ENCODE data around the gene CCDC146. TPM values are rescaled to one million over a fixed set of nuclear protein-coding genes. Genes with fewer than 3 reads are reported as not detected.

CCDC146 gene
- total and polyA plus RNA-seq, 2 of the 13 experiments (the other 11 are each of a cell fraction or from before 2014, with no cell fraction given), result 2.4 to 4.1 TPM

DNA sequence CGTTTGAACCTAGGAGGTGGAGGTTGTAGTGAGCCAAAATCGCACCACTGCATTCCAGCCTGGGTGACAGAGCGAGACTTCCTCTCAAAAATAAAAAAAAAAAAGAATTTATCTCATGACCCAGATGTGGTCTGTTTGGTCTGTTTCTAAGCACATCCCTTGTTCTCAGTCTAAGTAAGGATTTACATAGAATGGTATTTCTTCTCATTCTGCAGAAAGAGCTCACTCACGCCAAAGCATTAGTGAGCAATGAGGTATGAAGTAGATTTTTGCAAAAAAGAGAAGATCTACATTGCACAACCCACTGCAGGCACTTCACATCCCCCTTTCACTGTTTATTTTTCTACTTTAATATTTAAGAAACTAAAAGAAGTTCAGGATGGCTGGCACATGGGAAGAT, 153.7 kb downstream of the CCDC146 start:
- H3K79me2 ChIP-seq (ENCODE audit: insufficient read depth, low read length), result no peaks in the 10 kb centered on the region
- WGBS (ENCODE audit: low lambda C conversion rate), result 53% methylated on average over 4 of the region's 4 CpGs
- in situ Hi-C loops (cut with HindIII; ENCODE audit: extremely low pct_ligation_motif_present, low pct_unique_long_range_greater_than_20kb), result no loop called here

More for the DNA sequence above, 153.7 kb downstream of the CCDC146 start:
- Histone ChIP-seq H4K20me1 (ENCODE audit: insufficient read depth, low read length) (no peaks in the 10 kb centered on the region), H3K4me1 (ENCODE audit: insufficient read depth, low read length) (no peaks in the 10 kb centered on the region), H3K9ac (ENCODE audit: insufficient read depth, low read depth, low read length) (no peak overlapping the region), H3K27ac (ENCODE audit: extremely low read length, insufficient read depth, low read length) (no peak overlapping the region), H3K9me3 (ENCODE audit: low read length) (no peaks in the 10 kb centered on the region), H2AFZ (ENCODE audit: low read length) (no peak overlapping the region), H3K4me3 (replicated peaks in 1 of 3; ENCODE audit: insufficient read depth in 1 of 3, low read depth in 2 of 3, low read length in 3 of 3) (no peak overlapping the region), H3K4me2 (ENCODE audit: low read depth, low read length) (no peak overlapping the region), H3K36me3 (replicated peaks in 1 of 2; ENCODE audit: control insufficient read depth in 1 of 2, insufficient read depth in 2 of 2, low read length in 2 of 2) (no peaks in the 10 kb centered on the region), H3K27me3 (ENCODE audit: control insufficient read depth in 1 of 2, insufficient read depth in 2 of 2, low read length in 2 of 2) (no peaks in the 10 kb centered on the region)
- FAIRE-seq, result no peak
- CTCF ChIA-PET (ENCODE audit: low intra/inter-chr PET ratio, low total read pairs), result no interaction called here
- no peak for DNase-seq (ENCODE audit: low spot score)
- no peak for TF ChIP-seq ZFY (CRISPR knock-in tag; IDR thresholded peaks at IDR 0.05)
- no peak for TF ChIP-seq CENPT (CRISPR knock-in tag; IDR thresholded peaks at IDR 0.05; ENCODE audit: low read depth)
- TF ChIP-seq ZNF737 (CRISPR knock-in tag; IDR thresholded peaks at IDR 0.05; ENCODE audit: borderline replicate concordance), result no peak
- TF ChIP-seq, protein P1, sequence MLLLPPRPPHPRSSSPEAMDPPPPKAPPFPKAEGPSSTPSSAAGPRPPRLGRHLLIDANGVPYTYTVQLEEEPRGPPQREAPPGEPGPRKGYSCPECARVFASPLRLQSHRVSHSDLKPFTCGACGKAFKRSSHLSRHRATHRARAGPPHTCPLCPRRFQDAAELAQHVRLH (CRISPR knock-in tag; IDR thresholded peaks at IDR 0.05; ENCODE audit: borderline replicate concordance, low read depth), result no peak
- no peak for TF ChIP-seq MEIS2 (CRISPR knock-in tag; IDR thresholded peaks at IDR 0.05)
- TF ChIP-seq HOXA9 (CRISPR knock-in tag; IDR thresholded peaks at IDR 0.05; ENCODE audit: borderline replicate concordance), result no peak
- TF ChIP-seq, protein P2, sequence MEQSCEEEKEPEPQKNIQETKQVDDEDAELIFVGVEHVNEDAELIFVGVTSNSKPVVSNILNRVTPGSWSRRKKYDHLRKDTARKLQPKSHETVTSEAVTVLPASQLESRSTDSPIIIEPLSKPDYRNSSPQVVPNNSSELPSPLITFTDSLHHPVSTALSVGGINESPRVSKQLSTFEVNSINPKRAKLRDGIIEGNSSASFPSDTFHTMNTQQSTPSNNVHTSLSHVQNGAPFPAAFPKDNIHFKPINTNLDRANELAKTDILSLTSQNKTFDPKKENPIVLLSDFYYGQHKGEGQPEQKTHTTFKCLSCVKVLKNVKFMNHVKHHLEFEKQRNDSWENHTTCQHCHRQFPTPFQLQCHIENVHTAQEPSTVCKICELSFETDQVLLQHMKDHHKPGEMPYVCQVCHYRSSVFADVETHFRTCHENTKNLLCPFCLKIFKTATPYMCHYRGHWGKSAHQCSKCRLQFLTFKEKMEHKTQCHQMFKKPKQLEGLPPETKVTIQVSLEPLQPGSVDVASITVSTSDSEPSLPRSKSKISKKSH (CRISPR knock-in tag; IDR thresholded peaks at IDR 0.05; ENCODE audit: borderline replicate concordance), result no peak
- no peak for TF ChIP-seq CCAR2 (optimal IDR thresholded peaks at IDR 0.05; ENCODE audit: low read depth, low read length)
- no peak for TF ChIP-seq KAT7 (CRISPR knock-in tag; IDR thresholded peaks at IDR 0.05; ENCODE audit: borderline replicate concordance)
- TF ChIP-seq, protein P3, sequence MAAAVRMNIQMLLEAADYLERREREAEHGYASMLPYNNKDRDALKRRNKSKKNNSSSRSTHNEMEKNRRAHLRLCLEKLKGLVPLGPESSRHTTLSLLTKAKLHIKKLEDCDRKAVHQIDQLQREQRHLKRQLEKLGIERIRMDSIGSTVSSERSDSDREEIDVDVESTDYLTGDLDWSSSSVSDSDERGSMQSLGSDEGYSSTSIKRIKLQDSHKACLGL (CRISPR knock-in tag; IDR thresholded peaks at IDR 0.05), result no peak
- no peak for TF ChIP-seq AGO2 (optimal IDR thresholded peaks at IDR 0.05; ENCODE audit: low read depth, low read length)
- TF ChIP-seq, protein P4, sequence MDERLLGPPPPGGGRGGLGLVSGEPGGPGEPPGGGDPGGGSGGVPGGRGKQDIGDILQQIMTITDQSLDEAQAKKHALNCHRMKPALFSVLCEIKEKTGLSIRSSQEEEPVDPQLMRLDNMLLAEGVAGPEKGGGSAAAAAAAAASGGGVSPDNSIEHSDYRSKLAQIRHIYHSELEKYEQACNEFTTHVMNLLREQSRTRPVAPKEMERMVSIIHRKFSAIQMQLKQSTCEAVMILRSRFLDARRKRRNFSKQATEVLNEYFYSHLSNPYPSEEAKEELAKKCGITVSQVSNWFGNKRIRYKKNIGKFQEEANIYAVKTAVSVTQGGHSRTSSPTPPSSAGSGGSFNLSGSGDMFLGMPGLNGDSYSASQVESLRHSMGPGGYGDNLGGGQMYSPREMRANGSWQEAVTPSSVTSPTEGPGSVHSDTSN (CRISPR knock-in tag; IDR thresholded peaks at IDR 0.05), result no peak
- no peak for TF ChIP-seq YEATS2 (CRISPR knock-in tag; IDR thresholded peaks at IDR 0.05; ENCODE audit: borderline replicate concordance)
- no peak for TF ChIP-seq ZSCAN9 (CRISPR knock-in tag; IDR thresholded peaks at IDR 0.05; ENCODE audit: borderline replicate concordance)
- TF ChIP-seq CBX2 (IDR thresholded peaks at IDR 0.05; ENCODE audit: low read depth, low read length), result no peak
- no peak for TF ChIP-seq CBX2 (CRISPR knock-in tag; IDR thresholded peaks at IDR 0.05; ENCODE audit: low read depth)
- TF ChIP-seq KDM1A (CRISPR knock-in tag; IDR thresholded peaks at IDR 0.05), result no peak
- TF ChIP-seq, protein P5, sequence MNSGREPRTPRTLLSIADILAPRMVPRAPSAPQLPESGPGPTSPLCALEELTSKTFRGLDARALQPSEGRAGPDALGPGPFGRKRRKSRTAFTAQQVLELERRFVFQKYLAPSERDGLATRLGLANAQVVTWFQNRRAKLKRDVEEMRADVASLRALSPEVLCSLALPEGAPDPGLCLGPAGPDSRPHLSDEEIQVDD (CRISPR knock-in tag; IDR thresholded peaks at IDR 0.05; ENCODE audit: borderline replicate concordance), result no peak
- no peak for TF ChIP-seq SRF (IDR thresholded peaks at IDR 0.05; ENCODE audit: low read depth, low read length)
- TF ChIP-seq, protein P6, sequence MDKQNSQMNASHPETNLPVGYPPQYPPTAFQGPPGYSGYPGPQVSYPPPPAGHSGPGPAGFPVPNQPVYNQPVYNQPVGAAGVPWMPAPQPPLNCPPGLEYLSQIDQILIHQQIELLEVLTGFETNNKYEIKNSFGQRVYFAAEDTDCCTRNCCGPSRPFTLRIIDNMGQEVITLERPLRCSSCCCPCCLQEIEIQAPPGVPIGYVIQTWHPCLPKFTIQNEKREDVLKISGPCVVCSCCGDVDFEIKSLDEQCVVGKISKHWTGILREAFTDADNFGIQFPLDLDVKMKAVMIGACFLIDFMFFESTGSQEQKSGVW (CRISPR knock-in tag; IDR thresholded peaks at IDR 0.05; ENCODE audit: borderline replicate concordance), result no peak
- ATAC-seq, result no peak
- POLR2A ChIA-PET, result no interaction called here
- no TSS peak for BruUV-seq (replicated peaks)
- intact Hi-C loops (cut with micrococcal nuclease; ENCODE audit: unreplicated experiment), result no loop called here
